GM20431 (cell line): ENCODE measurements around the gene KCTD20.
"Not testable (repeated sequence)": the region's sequence is repeated elsewhere in the genome, so short reads cannot be mapped to it uniquely, and the experiment has no call there.

Experiments used
- in situ Hi-C: fragments of 300-500 bp; cut with MseI, MboI; formaldehyde crosslinking; loops from one replicate; pipeline ENCODE4 v1.15.0; 2020; ENCODE audit warnings: low sequenced_read_pairs; ENCODE audit not compliant: unreplicated experiment

KCTD20 gene

DNA sequence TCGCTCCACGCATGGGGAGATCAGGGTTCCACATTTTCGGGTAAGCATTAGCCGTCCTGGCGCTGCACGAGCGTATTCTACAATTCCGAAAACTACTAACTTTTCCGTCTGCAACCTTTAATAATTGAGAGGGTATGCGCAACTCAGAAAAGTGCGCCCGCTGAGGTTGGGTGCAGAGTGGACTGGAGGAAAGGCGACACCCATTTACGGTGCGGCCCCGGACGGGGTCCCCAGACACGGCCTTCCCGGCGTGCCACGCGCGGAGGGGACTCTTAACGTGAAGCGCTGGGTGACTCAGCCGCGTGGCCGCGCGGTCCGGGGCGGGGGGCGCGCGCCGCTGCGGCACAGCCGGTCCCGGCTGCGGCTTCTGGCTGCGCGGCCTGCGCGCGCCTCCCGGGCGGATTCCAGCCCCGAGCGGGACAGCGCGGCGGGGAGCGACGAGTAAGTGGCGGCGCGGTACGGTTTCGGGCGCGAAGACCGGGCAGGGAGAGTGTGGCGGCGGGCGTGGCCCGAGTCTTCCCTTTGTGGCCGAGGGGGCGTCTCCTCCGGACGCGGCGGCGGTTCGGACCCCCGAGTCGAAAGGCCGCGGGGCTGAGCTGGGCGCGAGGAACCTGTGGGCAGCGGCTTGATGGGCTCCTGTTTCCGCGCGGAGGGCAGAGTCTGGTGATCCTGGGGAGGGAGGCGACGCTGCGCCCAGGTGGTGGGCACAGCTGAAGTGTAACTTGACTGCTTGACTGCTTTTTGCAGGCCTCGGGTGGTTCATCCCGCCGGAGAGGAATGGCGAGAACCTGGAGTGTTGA is at the start of gene KCTD20, which contains the start of gene PXT1:
Gene KCTD20 (plus strand): TSS at position 330 of the 800 bp plus-strand sequence. CDS start 27,098 bp downstream, outside the sequence.
Gene PXT1 (minus strand): TSS at position 184 of the 800 bp plus-strand sequence. CDS start 16,772 bp downstream, outside the sequence.
- in situ Hi-C loops: no loop called here

DNA sequence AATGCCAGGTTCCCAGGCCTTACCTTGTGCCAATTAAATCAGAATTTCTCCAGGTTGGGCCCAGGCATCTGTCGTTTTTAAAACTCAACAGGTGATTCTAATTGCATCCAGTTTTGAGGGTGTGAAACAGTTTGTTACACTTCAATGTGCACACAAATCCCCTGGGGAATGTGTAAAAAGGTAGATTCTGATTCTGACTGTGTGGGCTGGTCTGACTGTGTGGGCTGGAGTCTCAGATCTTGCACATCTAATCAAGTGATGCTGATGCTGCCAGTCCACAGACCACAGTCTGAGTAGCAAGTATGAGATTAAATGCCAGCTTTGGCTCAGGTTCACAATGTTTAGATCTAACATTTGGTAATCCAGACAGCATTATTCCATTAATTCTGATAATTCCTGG is 42.8 kb upstream of the KCTD20 start:
- in situ Hi-C loops: no loop called here

DNA sequence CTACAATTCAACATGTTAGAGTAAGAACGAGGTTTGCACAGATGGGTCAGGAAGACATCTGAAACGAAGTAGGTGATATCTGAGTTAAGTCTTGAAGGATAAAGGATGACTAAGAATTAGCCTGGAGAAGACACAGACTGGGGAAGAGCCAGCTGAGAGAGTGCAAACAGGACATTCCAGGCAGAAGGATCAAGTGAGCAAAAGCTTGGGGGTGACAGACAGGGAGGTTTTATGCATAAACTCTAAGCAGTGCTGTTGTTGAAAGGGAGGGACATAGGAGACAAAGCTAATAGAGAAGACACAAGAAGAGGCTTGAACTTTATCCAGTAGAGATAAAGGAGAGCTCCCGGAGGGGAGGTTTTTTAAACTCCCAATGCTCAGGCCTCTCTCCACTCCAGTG is 40.3 kb upstream of the KCTD20 start:
- in situ Hi-C loops: no loop called here

DNA sequence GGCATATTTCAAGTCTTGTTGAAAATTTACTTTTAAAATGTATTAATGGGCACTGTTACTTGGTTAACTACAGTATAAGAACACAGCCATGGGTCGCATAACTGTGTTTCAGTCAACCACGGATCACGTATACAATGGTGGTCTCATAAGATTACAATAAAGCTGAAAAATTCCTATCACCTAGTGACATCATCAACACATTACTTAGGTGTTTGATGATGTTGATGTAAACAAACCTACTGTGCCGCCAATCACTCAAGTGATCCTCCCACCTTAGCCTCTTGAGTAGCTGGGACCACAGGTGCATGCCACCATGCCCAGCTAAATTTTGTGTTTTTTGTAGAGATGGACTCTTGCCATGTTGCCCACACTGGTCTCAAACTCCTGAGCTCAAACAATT is 38.6 kb upstream of the KCTD20 start:
- in situ Hi-C loops: no loop called here

DNA sequence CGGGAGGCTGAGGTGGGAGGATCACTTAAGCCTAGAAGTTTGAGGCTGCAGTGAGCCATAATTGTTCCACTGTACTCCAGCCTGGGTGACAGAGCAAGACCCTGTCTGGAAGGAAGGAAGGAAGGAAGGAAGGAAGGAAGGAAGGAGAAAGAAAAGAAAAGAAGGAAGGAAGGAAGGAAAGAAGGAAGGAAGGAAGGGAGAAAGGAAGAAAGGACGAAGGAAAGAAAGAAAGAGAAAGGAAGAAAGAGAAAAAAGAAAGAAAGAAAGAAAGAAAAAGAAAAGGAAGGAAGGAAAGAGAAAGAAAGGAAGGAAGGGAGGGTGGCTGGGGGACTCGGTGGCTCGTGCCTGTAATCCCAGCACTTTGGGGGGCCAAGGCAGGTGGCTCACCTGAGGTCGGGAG is 33.1 kb upstream of the KCTD20 start:
- in situ Hi-C loops: not testable (repeated sequence)

DNA sequence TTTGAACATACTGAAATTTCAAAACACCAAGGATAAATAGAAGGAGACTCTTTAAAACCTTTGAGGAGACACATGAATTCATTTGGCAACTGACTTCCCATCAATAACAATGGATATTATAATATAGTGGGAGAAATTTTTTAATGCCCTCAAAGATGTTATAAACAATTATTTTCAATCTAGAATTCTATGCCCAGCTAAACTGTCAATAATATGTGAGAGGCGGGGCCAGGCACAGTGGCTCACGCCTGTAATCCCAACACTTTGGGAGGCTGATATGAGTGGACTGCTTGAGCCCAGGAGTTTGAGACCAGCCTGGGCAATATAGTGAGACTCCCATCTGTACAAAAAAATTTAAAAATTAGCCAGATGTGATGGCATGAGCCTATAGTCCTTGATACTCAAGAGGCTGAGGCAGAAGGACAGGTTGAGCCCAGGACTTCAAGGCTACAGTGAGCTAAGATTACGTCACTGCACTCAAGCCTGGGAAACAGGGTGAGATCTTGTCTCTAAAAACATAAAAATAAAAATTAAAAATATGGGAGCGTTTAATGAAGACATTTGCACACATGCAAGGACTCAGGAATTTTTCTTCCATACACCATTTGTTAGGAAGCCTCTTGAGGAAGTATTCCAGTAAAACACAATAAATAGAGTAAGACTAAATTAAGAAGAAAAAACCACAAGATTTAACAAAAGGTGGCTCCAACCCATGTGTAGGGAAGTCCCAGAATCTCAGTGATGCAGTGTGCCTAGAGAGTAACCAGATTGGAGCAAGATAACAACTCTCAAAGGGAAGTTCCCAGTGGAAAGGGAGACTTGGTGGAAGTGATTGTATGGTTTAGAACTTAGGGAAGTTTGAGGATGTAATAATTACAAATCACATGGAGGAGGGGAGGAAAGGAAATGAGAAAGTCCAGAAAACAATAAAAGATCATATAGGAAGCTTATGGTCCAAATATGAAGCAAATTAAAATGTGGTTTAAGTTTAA is 29.0 kb upstream of the KCTD20 start:
- in situ Hi-C loops: no loop called here

DNA sequence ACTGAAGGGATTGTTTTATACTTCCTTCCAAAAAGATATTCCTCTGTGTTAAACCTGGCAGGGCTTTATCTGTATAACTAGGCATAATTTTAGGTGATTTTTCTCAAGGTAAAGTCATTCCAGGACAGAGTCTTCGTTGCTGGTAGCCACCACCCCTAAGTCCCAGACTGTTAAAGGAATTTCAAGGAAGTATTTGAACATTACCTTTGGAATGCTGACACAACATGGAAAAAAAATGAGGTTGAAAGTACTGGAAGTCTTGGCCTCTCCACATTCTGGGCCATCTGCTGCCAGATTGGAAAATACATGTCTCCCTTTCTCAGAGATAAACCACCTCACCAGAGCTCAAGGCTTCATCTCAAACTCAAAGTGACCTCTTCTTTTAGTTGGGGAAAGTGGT is 28.3 kb upstream of the KCTD20 start:
- in situ Hi-C loops: no loop called here

DNA sequence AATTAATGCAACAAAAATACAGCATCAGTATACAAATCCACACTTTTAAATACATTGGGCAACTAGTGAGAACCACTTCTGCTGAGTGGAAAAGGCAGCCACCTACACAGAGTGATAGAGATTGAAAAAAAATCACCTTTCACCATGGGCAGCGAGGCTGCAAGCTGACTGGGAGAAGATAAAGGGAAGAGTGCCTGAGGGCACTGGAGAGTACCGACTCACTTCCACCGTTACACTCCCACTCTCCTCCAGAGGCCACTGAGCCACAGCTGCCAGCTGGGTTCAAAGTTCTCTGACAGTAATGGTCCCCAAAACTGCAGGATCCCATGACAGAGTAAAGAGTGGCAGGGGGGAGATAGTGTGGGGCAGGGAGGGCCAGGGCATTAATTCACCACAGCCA is 24.2 kb upstream of the KCTD20 start:
- in situ Hi-C loops: no loop called here

DNA sequence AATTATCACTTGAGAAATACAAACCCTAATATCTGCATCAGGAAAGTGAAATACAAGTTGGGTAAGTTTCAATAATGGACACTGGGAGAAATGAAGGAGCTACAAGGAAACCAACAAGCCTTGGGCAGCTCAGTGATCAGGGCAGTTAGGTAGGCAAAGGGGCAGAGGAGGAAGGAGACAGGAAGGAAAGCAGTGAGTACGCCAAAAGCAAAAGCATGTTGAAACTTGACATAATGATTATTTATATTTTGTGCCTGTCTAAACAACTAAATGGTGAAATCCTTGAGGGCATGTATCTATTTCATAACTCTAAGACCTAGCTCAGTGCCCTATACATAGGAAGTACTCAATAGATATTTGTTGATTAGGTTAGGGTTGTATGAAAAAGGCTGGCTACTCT is 23.5 kb upstream of the KCTD20 start:
- in situ Hi-C loops: no loop called here

DNA sequence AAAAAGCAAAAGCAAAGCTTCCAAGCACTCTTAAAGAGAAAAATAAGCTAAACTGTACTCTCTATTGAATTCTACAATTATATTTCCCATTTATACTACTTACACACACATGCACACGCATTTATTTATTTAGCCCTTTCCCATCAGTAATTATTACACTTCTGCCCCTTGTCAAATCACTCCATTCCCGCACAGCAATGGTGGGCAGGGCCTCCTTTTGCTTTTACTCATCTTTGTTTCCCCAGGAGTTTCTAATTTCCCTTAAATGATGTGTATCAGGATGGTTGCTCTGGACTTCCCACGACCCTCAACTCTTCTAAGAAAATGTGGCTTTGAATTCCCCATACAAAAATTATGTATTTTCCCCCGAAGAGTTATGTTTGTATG is 20.1 kb upstream of the KCTD20 start:
- in situ Hi-C loops: no loop called here

DNA sequence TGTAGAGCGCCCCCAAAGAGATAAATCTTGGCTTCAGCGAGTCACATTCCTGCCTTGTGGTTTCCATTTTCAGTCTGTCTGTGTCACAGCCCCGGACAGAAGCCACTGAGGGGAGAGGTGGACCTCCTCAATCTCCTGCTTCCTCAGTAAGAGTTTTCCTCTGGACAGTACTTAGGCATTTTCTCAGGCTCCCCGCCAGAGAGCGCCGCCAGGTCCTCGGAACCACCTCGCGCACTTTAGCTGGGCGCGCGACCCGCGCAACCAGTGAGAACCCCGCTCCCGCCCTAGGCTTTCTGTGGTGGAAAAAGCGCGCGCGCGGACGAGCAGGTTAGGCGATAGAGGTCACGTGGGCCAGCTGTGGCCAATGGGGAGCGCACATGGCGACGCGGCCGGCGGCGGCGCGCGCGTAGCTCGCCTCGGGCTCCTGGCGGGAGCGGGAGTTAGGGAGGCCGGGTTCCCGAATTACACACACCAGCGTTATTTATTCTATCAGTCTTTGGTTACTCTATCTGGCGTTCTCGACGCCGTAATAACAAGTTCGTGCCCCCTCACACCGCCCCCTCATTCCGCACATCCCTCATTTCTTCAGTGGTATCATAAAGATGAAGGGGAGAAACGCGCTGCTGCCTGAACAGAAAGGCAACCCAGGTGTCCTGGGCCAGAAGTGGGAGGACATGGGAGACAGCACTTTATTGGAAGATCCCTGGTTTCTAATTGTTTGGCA is 19.5 kb upstream of the KCTD20 start:
- in situ Hi-C loops: no loop called here

DNA sequence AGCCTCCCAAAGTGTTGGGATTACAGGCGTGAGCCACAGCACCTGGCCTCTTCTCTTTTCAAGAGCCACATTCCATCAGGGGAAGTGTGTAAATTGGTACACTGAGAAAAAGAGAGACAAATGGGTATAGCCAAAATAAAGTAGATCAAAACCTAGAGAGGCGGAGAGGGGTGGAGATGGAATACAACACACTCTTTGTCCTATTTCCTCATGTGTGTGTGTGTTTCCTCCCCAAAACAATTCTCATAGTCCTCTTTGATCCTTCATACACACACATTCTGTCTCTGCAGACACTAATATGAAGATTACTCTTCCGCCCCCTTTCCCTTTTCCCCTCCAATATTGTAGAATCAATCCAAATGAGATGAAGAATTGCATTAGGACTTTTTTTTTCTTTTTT is 16.2 kb upstream of the KCTD20 start:
- in situ Hi-C loops: no loop called here

DNA sequence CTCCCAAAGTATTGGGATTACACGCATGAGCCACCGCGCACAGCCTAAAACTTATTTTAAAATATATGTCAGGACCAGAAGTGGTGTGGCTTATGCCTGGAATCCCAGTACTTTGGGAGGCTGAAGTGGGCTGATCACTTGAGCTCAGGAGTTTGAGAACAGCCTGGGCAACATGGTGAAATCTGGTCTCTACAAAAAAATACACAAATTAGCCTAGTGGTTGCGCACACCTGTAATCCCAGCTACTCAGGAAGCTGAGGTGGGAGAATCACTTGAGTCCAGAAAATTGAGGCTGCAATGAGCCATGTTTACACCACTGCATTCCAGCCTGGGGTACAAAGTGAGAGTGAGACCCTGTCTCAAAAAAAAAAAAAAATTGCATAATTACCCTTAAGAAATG is 13.9 kb upstream of the KCTD20 start:
- in situ Hi-C loops: no loop called here

DNA sequence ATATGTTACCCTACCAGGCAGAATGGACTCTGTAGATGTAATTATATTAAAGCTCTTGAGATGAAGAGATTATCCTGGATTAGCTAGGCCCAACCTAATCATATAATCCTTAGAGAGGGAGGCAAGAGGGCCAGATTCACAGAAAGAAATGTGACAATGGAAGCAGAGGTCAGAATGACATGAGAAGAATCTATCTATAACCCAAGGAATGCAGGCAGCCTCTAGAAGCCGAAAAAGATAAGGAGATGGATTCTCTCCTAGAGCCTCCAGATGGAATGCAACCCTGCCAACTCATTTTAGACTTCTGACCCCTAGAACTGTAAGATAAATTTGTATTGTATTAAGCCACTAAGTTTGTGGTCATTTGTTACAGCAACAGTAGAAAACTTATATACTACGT is 12.4 kb upstream of the KCTD20 start:
- in situ Hi-C loops: no loop called here

DNA sequence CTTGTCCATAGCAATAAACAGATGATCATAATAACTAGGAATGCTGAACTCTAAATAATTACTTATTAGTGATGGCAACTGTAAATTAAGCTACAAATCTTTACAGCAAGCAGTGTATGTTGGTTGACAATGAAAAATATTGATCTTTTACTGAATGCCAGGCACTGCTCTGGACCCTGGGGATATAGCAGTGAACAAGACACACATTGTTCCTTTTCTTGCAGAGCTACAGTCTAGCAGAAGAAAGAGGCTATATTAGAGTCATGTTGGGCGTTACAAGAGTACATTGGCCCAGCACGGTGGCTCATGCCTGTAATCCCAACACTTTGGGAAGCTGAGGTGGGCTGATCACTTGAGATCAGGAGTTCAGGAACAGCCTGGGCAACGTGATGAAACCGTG is 11.6 kb upstream of the KCTD20 start:
- in situ Hi-C loops: no loop called here

DNA sequence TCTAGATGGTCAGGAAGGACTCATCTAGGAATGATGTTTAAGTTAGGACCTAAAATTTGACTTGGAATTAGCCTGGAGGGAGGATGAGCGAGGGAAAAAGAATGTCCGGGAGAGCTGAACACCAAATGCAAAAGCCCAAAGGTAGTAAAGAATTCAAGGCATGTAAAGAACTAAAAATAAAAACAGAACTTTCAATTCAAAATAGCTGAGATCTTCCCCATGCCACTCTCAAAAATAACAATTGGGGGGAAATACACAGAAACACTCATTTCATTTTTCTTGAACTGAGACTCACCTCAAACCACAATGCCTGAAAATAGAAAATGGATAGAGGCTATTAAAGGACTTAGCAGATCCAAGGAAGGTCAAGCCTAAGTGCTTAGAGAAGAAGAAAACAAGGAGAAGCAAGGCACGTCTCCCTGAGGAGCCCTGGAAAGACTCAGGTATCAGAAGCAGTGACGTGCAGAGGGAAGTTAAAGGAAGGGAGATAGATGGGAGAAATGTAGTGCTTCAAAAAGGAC is 10.6 kb upstream of the KCTD20 start:
- in situ Hi-C loops: no loop called here

DNA sequence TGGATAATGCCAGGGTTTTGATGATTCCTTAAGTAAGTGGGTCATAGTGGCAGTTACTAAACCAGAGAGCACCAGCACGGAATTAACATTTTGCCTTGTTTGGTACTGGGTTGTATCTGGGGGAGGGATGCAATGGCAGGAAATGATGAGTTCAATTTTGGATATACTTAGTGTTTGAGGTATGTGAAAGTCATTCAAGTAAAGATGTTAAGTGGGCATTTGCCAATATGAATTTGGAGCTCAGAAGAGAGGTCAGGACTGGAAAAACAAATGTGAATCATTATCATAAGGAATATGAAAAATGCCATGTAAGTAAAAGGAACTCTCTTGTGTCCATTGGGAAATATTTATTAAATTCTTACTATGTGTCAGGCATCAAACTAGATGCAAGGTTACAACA is 6.3 kb upstream of the KCTD20 start:
- in situ Hi-C loops: no loop called here

DNA sequence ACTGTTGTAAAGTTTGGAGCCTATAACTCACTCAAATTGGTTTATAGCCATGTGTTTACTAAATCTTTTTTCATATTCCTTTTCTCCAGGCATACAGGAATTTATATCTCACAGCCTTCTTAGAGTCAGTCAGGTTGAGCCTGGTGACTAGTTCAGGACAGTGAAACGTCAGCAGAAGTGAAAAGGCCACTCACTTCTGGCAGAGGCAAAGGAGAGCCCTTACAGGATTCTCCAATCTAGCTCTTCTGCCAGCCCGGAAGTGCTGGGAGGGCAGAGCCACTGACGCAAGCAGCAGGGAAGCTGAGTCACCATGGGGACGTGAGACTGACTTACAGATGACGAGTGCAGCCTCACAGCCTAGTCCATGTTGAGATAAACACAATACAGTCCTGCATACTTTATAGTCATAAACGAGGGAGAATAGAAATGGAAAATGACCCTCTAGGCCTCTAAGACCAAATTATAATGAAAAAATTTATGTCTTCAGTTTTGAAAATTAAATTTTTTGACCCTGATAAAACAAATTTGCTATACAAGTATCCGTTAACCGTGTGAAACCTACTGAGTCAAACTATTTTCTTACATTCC is 1.4 kb upstream of the KCTD20 start:
- in situ Hi-C loops: no loop called here

DNA sequence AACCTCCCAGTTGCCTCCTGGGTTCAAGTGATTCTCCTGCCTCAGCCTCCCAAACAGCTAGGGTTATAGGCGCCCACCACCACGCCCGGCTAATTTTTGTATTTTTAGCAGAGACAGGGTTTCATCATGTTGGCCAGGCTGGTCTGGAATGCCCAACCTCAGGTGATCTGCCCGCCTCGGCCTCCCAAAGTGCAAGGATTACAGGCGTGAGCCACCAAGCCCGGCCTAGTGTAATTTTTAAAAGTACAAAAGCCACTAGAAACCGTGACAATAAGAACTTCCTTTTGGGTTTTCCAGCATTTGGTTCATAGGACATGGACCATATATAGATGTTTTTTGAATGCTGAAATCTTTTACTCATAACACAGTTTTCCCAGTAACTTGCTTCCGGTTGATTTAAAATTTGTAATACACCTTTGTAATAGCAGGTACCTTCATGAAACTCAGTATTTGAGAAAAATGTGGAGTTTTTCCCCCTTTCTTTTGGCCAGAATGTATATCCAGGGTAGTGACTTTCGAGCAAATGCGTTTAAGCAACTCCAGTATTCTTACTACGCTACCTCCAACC is 613 bp upstream of the KCTD20 start:
- in situ Hi-C loops: no loop called here
